ENCODE results near the gene CD300LG.

The CD300LG gene

DNA sequence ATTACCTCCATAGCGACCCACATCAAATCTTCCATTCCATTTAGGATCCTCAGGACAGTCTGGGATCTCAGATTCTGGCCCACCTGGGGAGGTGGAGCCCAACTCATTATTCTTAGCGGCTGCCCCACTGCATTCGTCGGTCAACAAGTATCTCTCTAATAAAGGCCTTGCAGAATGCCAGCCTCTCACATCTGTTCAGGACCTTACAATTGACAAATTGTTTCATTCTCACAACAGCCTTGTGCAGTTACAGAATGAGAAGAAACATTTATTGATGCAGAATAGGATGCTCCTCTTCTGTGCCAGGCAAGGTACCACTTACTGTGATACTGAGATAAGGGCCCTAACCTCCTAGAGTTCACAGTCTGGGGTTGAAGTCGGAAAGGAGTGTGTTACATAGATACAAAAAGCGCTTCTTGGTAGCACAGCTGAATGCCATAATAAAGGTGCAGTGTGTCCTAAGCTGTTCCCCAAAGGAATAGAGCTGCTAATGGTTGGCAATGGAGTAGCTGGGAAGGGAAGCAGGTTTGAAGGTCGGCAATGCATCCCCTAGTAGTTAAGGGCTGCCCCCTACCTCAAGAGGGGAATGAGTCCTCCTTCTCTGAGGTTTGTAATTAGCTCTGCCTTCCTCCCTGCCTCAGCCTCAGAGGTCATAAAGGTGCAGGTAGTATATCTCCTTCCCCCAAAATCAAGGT lies 62.7 kb downstream of the CD300LG start:
- no peak for DNase-seq

GRCh38 chr17:43911904-43912303 lies 64.9 kb downstream of the CD300LG start:
- no peak for DNase-seq

DNA sequence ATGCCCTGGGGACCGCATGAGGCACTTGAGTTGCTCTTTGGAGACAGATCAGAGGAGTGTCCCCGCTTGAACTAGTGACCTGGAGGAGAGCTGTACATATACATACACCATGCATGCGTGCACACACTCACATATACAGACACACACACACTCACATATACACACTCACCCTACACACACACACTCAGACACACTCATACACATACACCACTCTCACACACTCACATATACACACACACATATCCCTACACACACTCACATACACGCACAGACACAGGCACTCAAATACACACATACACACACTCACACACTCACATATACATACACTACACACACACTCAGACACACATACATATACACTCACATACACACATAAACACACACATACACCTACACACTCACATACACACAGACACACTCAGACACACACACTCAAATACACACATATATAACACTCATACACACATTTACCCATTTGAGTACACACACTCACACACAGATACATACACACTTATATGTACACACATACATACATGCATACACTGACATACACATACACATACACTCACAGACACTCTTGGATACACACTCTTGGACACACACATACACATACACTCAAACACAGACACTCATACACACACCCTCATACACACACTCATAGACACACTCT lies 65.8 kb downstream of the CD300LG start:
- no peak for DNase-seq

Measured in activated T-cell treated with anti-CD3 and anti-CD28 coated beads, Interleukin-2, amount 50 U/mL, for 48 hours (primary cell).